Uterus (tissue), 4 donors: ENCODE results near the gene MUC20. TPM values are rescaled to one million over a fixed set of nuclear protein-coding genes. Genes with fewer than 3 reads are reported as not detected.

Experiments used
- DNase-seq, 2 donors: peaks; one replicate each; pipeline ENCODE4 v3.0.0-alpha.2; 2019 to 2020
- H3K27ac ChIP-seq, 2 donors: fragments of 200-600 bp; sonication (generic); 1 replicate in 1 of 2; 2 replicates in 1 of 2; pipeline ENCODE4 v1.5.1; 2016 to 2018
- H3K27me3 ChIP-seq, 2 donors: fragments of 200-600 bp; sonication (generic); one replicate each; pipeline ENCODE4 v1.5.1; 2018 to 2019; ENCODE audit warnings: control low read depth in 1 of 2
- H3K36me3 ChIP-seq, 2 donors: fragments of 200-600 bp; sonication (generic); one replicate each; pipeline ENCODE4 v1.5.1; 2019; ENCODE audit warnings: control low read depth in 1 of 2
- H3K4me1 ChIP-seq, 2 donors: fragments of 200-600 bp; sonication (generic); one replicate each; pipeline ENCODE4 v1.5.1; 2018 to 2019; ENCODE audit warnings: control low read depth in 1 of 2
- H3K4me3 ChIP-seq, 2 donors: fragments of 200-600 bp; sonication (generic); 1 replicate in 1 of 2; 2 replicates in 1 of 2; pipeline ENCODE4 v1.5.1; 2018 to 2019; ENCODE audit warnings: mild to moderate bottlenecking in 1 of 2
- H3K9me3 ChIP-seq, 2 donors: fragments of 200-600 bp; sonication (generic); one replicate each; pipeline ENCODE4 v1.5.1; 2019; ENCODE audit warnings: control low read depth in 1 of 2
- CTCF ChIP-seq, 4 experiments: fragments of 200-600 bp in 2 of 4; fragments of 450-650 bp in 2 of 4; sonication (generic) in 2 of 4; IDR thresholded peaks; one replicate each; pipeline ENCODE4 v1.5.1; 2016 to 2019; ENCODE audit warnings: antibody characterized with exemption in 4 of 4, mild to moderate bottlenecking in 2 of 4, moderate library complexity in 1 of 4
- POLR2A ChIP-seq, 2 donors: fragments of 450-650 bp; IDR thresholded peaks; one replicate each; pipeline ENCODE4 v1.6.1; 2016; ENCODE audit warnings: antibody characterized with exemption in 2 of 2, mild to moderate bottlenecking in 1 of 2, moderate library complexity in 1 of 2
- intact Hi-C: fragments of 100-400 bp; cut with DNase I; formaldehyde crosslinking; loops from one replicate; pipeline ENCODE4 v1.15.1; 2023; ENCODE audit warnings: low total_unique reads
- total RNA-seq, 4 donors: library from RNA; depleted of rRNA in 3 of 4; stranded (reverse); fragments of >200 nt in 3 of 4; gene quantifications; one replicate each; pipeline versions ENCODE4 v1.1.0 to v1.2.4, GENCODE V29; 2014 to 2023
- donor health status: DM: yes; HTN: yes; CAD: no.

The MUC20 gene
- total RNA-seq, 4 donors from 2014 or later = 0.29 to 17.6 (median 4.4) TPM

DNA sequence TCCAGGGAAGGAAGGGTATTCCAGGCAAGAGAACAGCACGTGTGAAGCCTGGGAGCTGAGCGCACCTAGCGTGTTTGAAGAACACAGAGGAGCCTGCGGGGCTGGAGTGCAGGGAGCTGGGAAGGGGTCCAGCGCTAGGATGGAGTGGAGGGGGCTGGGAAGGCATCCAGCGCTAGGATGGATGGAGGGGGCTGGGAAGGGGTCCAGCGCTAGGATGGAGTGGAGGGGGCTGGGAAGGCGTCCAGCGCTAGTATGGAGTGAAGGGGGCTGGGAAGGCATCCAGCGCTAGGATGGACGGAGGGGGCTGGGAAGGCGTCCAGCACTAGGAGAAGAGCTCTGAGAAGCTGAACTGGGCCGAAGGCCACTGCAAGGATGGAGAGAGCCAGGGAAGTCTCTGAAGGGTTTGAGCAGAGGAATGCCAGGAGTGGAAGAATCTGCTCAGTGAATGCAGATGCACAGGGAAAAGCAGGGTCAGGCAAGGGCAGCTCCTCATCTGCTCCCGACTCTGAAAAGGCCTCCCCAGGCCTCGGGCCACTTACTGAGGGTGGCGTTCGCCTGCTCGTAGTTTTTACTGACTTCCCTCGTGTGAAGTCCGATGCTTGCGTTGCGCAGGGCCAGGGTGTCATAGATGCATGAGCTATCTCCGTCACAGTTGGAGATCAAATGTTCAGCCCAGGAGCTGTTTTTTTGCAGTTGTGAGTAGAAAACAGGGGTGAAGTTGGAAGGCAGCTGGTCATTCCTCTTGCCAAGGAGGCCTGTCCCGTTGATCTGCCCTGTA is 39.8 kb downstream of the MUC20 start:
- TF ChIP-seq POLR2A (IDR thresholded peaks at IDR 0.05) (no peak), CTCF (IDR thresholded peaks at IDR 0.05) (no peak)
- no peak overlapping the region for H3K27ac ChIP-seq
- H3K9me3 ChIP-seq = no peaks in the 10 kb centered on the region
- no peaks in the 10 kb centered on the region for H3K27me3 ChIP-seq
- H3K36me3 ChIP-seq = no peaks in the 10 kb centered on the region
- no peak overlapping the region for H3K4me3 ChIP-seq
- no peaks in the 10 kb centered on the region for H3K4me1 ChIP-seq
- DNase-seq = peak; percentile 33 to 75
- intact Hi-C loops = no loop called here

- no peak overlapping the region for H3K27ac ChIP-seq
- H3K36me3 ChIP-seq = no peaks in the 10 kb centered on the region
- H3K4me3 ChIP-seq = no peak overlapping the region
- intact Hi-C loops = no loop called here
- no peak for DNase-seq
- TF ChIP-seq CTCF (IDR thresholded peaks at IDR 0.05) (no peak), POLR2A (IDR thresholded peaks at IDR 0.05) (no peak)
- no peaks in the 10 kb centered on the region for H3K4me1 ChIP-seq
- H3K9me3 ChIP-seq = no peaks in the 10 kb centered on the region
- H3K27me3 ChIP-seq = no peaks in the 10 kb centered on the region
Observed at GRCh38 chr3:195761123-195761566, 40.4 kb downstream of the MUC20 start.

DNA sequence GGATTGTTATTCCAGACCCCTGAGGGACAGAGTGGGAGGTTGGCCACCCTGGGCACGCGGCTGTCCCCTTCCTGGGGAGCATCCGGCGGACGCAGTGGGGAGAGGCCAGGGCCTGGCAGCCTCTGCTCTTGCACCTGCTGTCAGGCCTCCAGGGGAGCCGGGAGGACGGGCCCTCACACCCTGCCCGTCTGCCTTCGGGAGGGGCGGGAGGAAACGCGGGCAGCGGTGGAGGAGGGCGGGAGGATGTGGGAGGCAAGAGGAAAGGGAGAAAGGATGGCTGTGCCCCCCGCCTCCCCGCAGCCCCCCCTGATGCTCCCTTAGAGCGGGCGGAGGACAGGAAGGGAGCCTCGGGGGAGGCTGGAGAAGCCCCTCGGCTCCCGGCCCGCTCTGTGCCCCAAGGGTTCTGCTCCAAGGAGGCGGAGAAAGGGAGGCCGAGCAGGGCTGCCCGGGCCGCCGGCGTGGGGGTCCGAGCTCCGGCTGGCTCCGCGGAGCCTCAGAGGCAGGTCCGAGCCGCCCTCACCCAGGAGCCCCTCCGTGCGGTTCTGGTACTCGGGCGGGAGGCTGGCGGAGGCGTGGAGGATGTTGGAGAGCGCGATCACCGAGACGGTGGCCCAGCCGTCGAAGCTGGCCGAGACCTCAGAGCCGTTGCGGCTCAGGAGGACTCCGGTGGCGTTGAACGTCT is 40.9 kb downstream of the MUC20 start:
- no peak overlapping the region for H3K27ac ChIP-seq
- intact Hi-C loops = no loop called here
- no peaks in the 10 kb centered on the region for H3K4me1 ChIP-seq
- TF ChIP-seq POLR2A (IDR thresholded peaks at IDR 0.05) = no peak
- no peak for TF ChIP-seq CTCF (IDR thresholded peaks at IDR 0.05)
- H3K36me3 ChIP-seq = no peaks in the 10 kb centered on the region
- H3K9me3 ChIP-seq = no peaks in the 10 kb centered on the region
- H3K4me3 ChIP-seq = no peak overlapping the region
- no peaks in the 10 kb centered on the region for H3K27me3 ChIP-seq
- no peak for DNase-seq

GRCh38 chr3:195762249-195762585 is 41.4 kb downstream of the MUC20 start:
- no peak for DNase-seq
- Histone ChIP-seq H3K4me1 (no peaks in the 10 kb centered on the region), H3K27ac (no peak overlapping the region), H3K9me3 (no peaks in the 10 kb centered on the region), H3K27me3 (no peaks in the 10 kb centered on the region), H3K36me3 (no peaks in the 10 kb centered on the region), H3K4me3 (no peak overlapping the region)
- intact Hi-C loops = no loop called here
- no peak for TF ChIP-seq POLR2A (IDR thresholded peaks at IDR 0.05)

GRCh38 chr3:195762611-195763010 is 41.8 kb downstream of the MUC20 start:
- no peak overlapping the region for H3K4me3 ChIP-seq
- no peak overlapping the region for H3K27ac ChIP-seq
- no peak for TF ChIP-seq CTCF (IDR thresholded peaks at IDR 0.05)
- no peak for TF ChIP-seq POLR2A (IDR thresholded peaks at IDR 0.05)
- no peak for DNase-seq
- intact Hi-C loops = no loop called here
- no peaks in the 10 kb centered on the region for H3K4me1 ChIP-seq
- no peaks in the 10 kb centered on the region for H3K36me3 ChIP-seq
- no peaks in the 10 kb centered on the region for H3K9me3 ChIP-seq
- H3K27me3 ChIP-seq = no peaks in the 10 kb centered on the region
